ENCODE measurements around the gene RIMS3.

DNA sequence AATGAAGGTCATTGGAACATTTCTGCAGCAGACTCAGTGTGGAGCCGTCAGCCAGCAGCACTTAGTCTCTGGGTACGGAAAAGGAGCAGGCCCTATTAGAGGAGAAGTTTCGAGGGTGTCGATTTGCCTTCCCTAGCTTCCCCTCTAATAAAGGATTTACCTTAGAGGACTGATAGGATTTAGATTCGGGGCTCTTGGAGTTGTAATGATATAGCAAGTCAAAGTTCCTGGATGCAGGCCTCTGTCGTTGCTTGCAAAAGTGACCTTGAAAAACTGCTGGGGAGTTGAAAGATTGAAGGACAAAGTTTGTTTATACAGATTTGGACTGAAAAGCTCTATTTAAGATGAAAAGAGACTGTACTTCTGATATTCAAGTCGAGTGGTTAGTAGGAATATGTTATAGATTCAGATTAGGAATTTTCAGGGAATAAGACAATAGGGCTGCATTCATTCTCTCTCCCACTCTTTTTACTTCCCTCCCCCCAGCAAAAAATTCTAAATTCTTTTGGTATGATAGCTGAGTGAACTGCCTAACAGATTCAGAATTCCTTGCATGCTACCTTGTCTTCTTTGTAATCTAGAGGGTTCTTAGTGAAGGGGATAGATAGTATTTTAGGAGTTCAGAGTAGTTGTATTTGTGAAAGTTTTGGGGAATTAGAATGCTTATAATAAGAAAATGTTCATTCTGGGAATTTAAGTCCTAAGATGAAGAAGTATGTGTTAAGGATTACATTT is 45.3 kb upstream of the RIMS3 start:
- TF ChIP-seq POLR2A (IDR thresholded peaks at IDR 0.05; ENCODE audit: low read depth, low read length): no peak
- no peak for TF ChIP-seq POLR2AphosphoS5 (IDR thresholded peaks at IDR 0.05; ENCODE audit: low read depth, low read length)

Data from GM12892 (cell line).